ENCODE results near the gene MAPRE3.

The MAPRE3 gene

DNA sequence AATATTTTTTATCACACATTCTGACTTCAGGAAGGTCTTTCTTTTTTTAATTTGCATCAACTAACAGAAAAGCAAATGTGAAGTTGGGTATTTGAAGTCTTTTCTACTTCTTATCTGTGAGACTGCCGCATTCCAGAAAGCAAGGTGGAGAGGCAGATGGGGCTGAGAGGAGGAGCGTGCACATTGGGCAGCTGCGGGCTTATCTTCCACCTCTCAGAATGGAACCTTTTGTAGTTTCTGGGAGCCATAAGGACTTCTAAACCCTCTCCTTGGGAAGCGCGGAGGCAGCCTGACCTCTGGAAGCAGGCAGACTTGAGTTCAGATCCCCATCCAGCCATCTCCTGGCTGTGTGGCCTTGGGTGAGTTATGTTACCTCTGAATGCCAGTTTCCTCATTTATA is 3.9 kb downstream of the MAPRE3 start:
- H3K36me3 ChIP-seq (replicated peaks; ENCODE audit: low read depth, low read length), result no peaks in the 10 kb centered on the region
- no peak overlapping the region for H3K27ac ChIP-seq (ENCODE audit: low read length)
- H3K79me2 ChIP-seq (ENCODE audit: low read length), result no peaks in the 10 kb centered on the region
- peaks cover 7% of the 10 kb centered on the region for H3K4me1 ChIP-seq (ENCODE audit: low read length)
- no peaks in the 10 kb centered on the region for H4K20me1 ChIP-seq (ENCODE audit: insufficient read depth, low read length)
- no peak overlapping the region for H3K9ac ChIP-seq (ENCODE audit: low read length)
- no peak overlapping the region for H3K4me2 ChIP-seq (ENCODE audit: low read length)
- H3K27me3 ChIP-seq (ENCODE audit: low read depth, low read length), result peaks cover 11% of the 10 kb centered on the region
- no peak overlapping the region for H3K4me3 ChIP-seq (ENCODE audit: low read length)
- H3K9me3 ChIP-seq (ENCODE audit: insufficient read depth, low read length), result no peaks in the 10 kb centered on the region
- no peak overlapping the region for H2AFZ ChIP-seq (ENCODE audit: low read depth, low read length)
- TF ChIP-seq, protein P1, sequence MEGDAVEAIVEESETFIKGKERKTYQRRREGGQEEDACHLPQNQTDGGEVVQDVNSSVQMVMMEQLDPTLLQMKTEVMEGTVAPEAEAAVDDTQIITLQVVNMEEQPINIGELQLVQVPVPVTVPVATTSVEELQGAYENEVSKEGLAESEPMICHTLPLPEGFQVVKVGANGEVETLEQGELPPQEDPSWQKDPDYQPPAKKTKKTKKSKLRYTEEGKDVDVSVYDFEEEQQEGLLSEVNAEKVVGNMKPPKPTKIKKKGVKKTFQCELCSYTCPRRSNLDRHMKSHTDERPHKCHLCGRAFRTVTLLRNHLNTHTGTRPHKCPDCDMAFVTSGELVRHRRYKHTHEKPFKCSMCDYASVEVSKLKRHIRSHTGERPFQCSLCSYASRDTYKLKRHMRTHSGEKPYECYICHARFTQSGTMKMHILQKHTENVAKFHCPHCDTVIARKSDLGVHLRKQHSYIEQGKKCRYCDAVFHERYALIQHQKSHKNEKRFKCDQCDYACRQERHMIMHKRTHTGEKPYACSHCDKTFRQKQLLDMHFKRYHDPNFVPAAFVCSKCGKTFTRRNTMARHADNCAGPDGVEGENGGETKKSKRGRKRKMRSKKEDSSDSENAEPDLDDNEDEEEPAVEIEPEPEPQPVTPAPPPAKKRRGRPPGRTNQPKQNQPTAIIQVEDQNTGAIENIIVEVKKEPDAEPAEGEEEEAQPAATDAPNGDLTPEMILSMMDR (IDR thresholded peaks at IDR 0.05; ENCODE audit: low read depth, low read length), result no peak
- no peak for TF ChIP-seq EZH2phosphoT487 (IDR thresholded peaks at IDR 0.05; ENCODE audit: low read depth)

DNA sequence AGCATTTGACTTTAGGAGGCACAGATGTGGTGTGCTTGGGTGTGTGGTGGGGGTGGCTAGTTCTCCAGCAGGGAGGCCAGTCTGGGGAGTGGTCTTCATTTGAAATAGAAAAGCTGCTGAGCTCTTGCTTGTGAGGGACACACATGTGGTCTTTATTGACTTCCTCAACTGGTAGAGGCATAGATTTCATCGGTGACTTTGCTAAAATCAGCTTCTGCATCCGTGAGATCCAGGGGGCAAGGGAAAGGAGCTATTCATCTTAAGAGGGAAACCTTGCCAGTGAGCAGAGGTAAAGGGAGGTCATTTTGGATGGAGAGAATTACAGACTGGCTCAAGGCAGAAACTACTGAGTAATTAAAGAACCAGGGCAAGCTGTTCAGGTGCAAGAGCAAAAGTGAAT is 4.7 kb downstream of the MAPRE3 start:
- Histone ChIP-seq H3K4me2 (ENCODE audit: low read length) (no peak overlapping the region), H3K27me3 (ENCODE audit: low read depth, low read length) (peaks cover 10% of the 10 kb centered on the region; the same call in 1 of the 2 replicates), H3K9me3 (ENCODE audit: insufficient read depth, low read length) (no peaks in the 10 kb centered on the region), H3K9ac (ENCODE audit: low read length) (no peak overlapping the region), H3K79me2 (ENCODE audit: low read length) (no peaks in the 10 kb centered on the region), H4K20me1 (ENCODE audit: insufficient read depth, low read length) (no peaks in the 10 kb centered on the region), H3K27ac (ENCODE audit: low read length) (no peak overlapping the region), H2AFZ (ENCODE audit: low read depth, low read length) (no peak overlapping the region), H3K4me3 (ENCODE audit: low read length) (no peak overlapping the region), H3K36me3 (replicated peaks; ENCODE audit: low read depth, low read length) (no peaks in the 10 kb centered on the region), H3K4me1 (ENCODE audit: low read length) (peaks cover 5% of the 10 kb centered on the region)
- TF ChIP-seq, protein P1 (IDR thresholded peaks at IDR 0.05; ENCODE audit: low read depth, low read length), result no peak
- no peak for TF ChIP-seq EZH2phosphoT487 (IDR thresholded peaks at IDR 0.05; ENCODE audit: low read depth)

DNA sequence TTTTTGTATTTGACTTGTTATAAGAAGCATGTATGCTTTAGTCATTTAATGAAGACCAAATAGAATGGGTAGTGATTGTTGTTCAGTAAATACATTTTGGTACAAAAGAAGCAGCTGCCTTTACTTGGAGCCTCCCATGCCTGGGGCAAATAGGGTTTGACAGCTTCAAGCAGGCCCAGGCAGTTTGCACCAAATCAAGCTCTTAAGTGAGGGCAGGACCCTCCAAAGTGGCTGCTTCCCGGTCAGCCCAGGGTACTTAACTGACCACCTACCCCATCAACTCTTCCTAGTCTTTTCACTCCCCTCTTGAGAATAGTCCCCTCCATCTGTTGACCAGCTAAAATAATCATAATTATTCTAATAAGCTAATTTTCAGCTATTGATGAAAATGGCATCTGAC is 5.2 kb downstream of the MAPRE3 start:
- H3K9ac ChIP-seq (ENCODE audit: low read length), result no peak overlapping the region
- H3K4me3 ChIP-seq (ENCODE audit: low read length), result no peak overlapping the region
- no peaks in the 10 kb centered on the region for H3K79me2 ChIP-seq (ENCODE audit: low read length)
- no peak overlapping the region for H2AFZ ChIP-seq (ENCODE audit: low read depth, low read length)
- no peak overlapping the region for H3K4me2 ChIP-seq (ENCODE audit: low read length)
- H3K36me3 ChIP-seq (replicated peaks; ENCODE audit: low read depth, low read length), result no peaks in the 10 kb centered on the region
- no peaks in the 10 kb centered on the region for H4K20me1 ChIP-seq (ENCODE audit: insufficient read depth, low read length)
- TF ChIP-seq EZH2phosphoT487 (IDR thresholded peaks at IDR 0.05; ENCODE audit: low read depth), result no peak
- TF ChIP-seq, protein P1 (IDR thresholded peaks at IDR 0.05; ENCODE audit: low read depth, low read length), result no peak
- no peaks in the 10 kb centered on the region for H3K9me3 ChIP-seq (ENCODE audit: insufficient read depth, low read length)
- no peak overlapping the region for H3K27ac ChIP-seq (ENCODE audit: low read length)
- peaks cover 10% of the 10 kb centered on the region; the same call in 1 of the 2 replicates for H3K27me3 ChIP-seq (ENCODE audit: low read depth, low read length)
- H3K4me1 ChIP-seq (ENCODE audit: low read length), result peaks cover 4% of the 10 kb centered on the region; the same call in 1 of the 2 replicates

DNA sequence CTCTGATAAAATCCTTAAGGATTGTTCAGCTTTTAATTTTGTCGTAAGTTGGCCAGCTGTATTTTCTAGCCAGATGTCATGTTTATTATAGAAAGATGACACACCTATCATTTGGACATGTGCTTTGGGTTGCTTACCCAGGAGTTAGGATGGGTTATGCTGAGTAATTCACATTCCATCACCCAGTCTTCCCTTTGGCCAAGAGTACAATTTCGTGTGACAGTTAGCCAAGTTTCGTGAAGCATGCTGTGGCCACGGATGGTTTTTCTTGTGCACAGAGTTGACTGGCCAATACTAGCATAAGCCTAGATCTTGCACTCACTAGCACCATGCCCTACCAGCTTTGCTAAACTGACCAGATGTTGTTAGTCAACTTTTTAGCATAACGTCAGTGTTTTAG is 5.8 kb downstream of the MAPRE3 start:
- Histone ChIP-seq H2AFZ (ENCODE audit: low read depth, low read length) (no peak overlapping the region), H3K9me3 (ENCODE audit: insufficient read depth, low read length) (no peaks in the 10 kb centered on the region), H3K36me3 (replicated peaks; ENCODE audit: low read depth, low read length) (no peaks in the 10 kb centered on the region), H3K9ac (ENCODE audit: low read length) (no peak overlapping the region), H3K27me3 (ENCODE audit: low read depth, low read length) (peaks cover 10% of the 10 kb centered on the region; the same call in 1 of the 2 replicates), H3K4me1 (ENCODE audit: low read length) (peaks cover under 1% of the 10 kb centered on the region; the same call in 1 of the 2 replicates), H4K20me1 (ENCODE audit: insufficient read depth, low read length) (no peaks in the 10 kb centered on the region), H3K4me3 (ENCODE audit: low read length) (no peak overlapping the region), H3K4me2 (ENCODE audit: low read length) (no peak overlapping the region), H3K27ac (ENCODE audit: low read length) (no peak overlapping the region), H3K79me2 (ENCODE audit: low read length) (no peaks in the 10 kb centered on the region)
- TF ChIP-seq, protein P1 (IDR thresholded peaks at IDR 0.05; ENCODE audit: low read depth, low read length), result no peak
- no peak for TF ChIP-seq EZH2phosphoT487 (IDR thresholded peaks at IDR 0.05; ENCODE audit: low read depth)
